ENCODE results near the gene CCDC127. TPM values are rescaled to one million over a fixed set of nuclear protein-coding genes. Genes with fewer than 3 reads are reported as not detected.

CCDC127 gene
- total and polyA plus RNA-seq, 7 donors, result 4.1 to 11.2 (median 7.0) TPM

GRCh38 chr5:206406-206805, 11.5 kb downstream of the CCDC127 start:
- 27 to 36% (median 29%) methylated on average over 11 of the region's 11 CpGs for WGBS, 3 donors
- ATAC-seq (peak; percentile 95 to 98 (median 97)), DNase-seq (no peak)
- intact Hi-C loops (cut with DNase I), result no loop called here
- Histone ChIP-seq H3K4me3 (no peak overlapping the region), H3K9me3 (no peaks in the 10 kb centered on the region), H3K36me3 (ENCODE audit: insufficient read depth in 1 of 2, low read depth in 1 of 2) (peaks cover 0 to 31% of the 10 kb centered on the region in 2 donors), H3K4me1 (peaks cover 10% of the 10 kb centered on the region), H3K27ac (peak overlapping the region; percentile 38), H3K27me3 (ENCODE audit: insufficient read depth in 3 of 3, low read length in 2 of 3) (no peaks in the 10 kb centered on the region)
- no peak for TF ChIP-seq CTCF (IDR thresholded peaks at IDR 0.05)

- no peak overlapping the region for H3K4me3 ChIP-seq
- no peaks in the 10 kb centered on the region for H3K27me3 ChIP-seq (ENCODE audit: insufficient read depth in 3 of 3, low read length in 2 of 3)
- H3K27ac ChIP-seq, result no peak overlapping the region
- ATAC-seq (no peak), DNase-seq (no peak)
- 94 to 97% (median 94%) methylated on average over 30 of the region's 30 CpGs for WGBS, 3 donors
- H3K4me1 ChIP-seq, result peaks cover 10% of the 10 kb centered on the region
- intact Hi-C loops (cut with DNase I), result no loop called here
- H3K9me3 ChIP-seq, result no peaks in the 10 kb centered on the region
- peaks cover 0 to 31% of the 10 kb centered on the region in 2 donors for H3K36me3 ChIP-seq (ENCODE audit: insufficient read depth in 1 of 2, low read depth in 1 of 2)
- no peak for TF ChIP-seq CTCF (IDR thresholded peaks at IDR 0.05)
Measured at GRCh38 chr5:204966-205670, 12.8 kb downstream of the CCDC127 start.

GRCh38 chr5:204462-204861, 13.5 kb downstream of the CCDC127 start:
- Histone ChIP-seq H3K27me3 (ENCODE audit: insufficient read depth in 3 of 3, low read length in 2 of 3) (no peaks in the 10 kb centered on the region), H3K4me1 (peaks cover 10% of the 10 kb centered on the region), H3K36me3 (ENCODE audit: insufficient read depth in 1 of 2, low read depth in 1 of 2) (peaks cover 0 to 31% of the 10 kb centered on the region in 2 donors), H3K9me3 (no peaks in the 10 kb centered on the region), H3K4me3 (no peak overlapping the region), H3K27ac (no peak overlapping the region)
- no peak for TF ChIP-seq CTCF (IDR thresholded peaks at IDR 0.05)
- ATAC-seq (no peak), DNase-seq (no peak)
- intact Hi-C loops (cut with DNase I), result no loop called here

GRCh38 chr5:204001-204400, 14.0 kb downstream of the CCDC127 start:
- Histone ChIP-seq H3K9me3 (no peaks in the 10 kb centered on the region), H3K27ac (no peak overlapping the region), H3K36me3 (ENCODE audit: insufficient read depth in 1 of 2, low read depth in 1 of 2) (peaks cover 0 to 31% of the 10 kb centered on the region in 2 donors), H3K4me3 (no peak overlapping the region), H3K27me3 (ENCODE audit: insufficient read depth in 3 of 3, low read length in 2 of 3) (no peaks in the 10 kb centered on the region), H3K4me1 (peaks cover 10% of the 10 kb centered on the region)
- intact Hi-C loops (cut with DNase I), result no loop called here
- no peak for ATAC-seq
- no peak for DNase-seq
- TF ChIP-seq CTCF (IDR thresholded peaks at IDR 0.05), result no peak
- WGBS, 3 donors, result 78 to 95% (median 93%) methylated on average over 6 of the region's 6 CpGs
